Stimulated activated CD4-positive, alpha-beta T cell treated with anti-CD3 and anti-CD28 coated beads, Interleukin-2, amount 100 ng/mL, for 4 hours (primary cell): ENCODE measurements around the gene AGO1.
"Not testable (repeated sequence)": the region's sequence is repeated elsewhere in the genome, so short reads cannot be mapped to it uniquely, and the experiment has no call there.

Experiments used
- DNase-seq: peaks from one replicate; pipeline ENCODE4 v3.0.0-alpha.2; 2020; ENCODE audit warnings: low read depth

The AGO1 gene

GRCh38 chr1:35972631-35973030 lies 89.6 kb downstream of the AGO1 start:
- DNase-seq: not testable (repeated sequence)

GRCh38 chr1:35980090-35980489 lies 97.1 kb downstream of the AGO1 start:
- no peak for DNase-seq
